ENCODE data around the gene HDAC7. TPM values are rescaled to one million over a fixed set of nuclear protein-coding genes. Genes with fewer than 3 reads are reported as not detected.
A peak's percentile ranks its signal among the peaks of the same experiment; 100 is the strongest.

Gene HDAC7
- total RNA-seq, 2 donors from 2014 or later, result 146 to 154 TPM

DNA sequence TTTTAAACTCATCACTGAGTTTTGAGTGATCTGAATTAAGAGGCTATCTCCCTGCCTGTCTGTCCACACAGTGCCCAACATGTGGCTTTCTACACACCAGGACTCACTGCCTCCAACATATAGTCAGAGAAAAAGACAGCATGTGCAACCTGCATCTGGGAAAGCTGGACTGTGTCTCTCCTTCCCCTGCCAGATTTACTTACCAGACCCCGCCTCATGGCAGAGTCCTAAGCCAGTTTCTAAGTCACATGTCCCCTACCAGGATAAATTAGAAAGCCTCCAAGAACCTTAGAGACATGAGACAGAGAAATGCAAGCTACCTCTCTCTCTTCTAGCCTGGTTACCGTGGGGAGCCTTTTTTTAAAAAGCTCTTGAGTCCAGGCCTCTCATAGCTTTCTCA lies 2.7 kb upstream of the HDAC7 start:
- no peak overlapping the region for H3K9ac ChIP-seq (ENCODE audit: extremely low read depth, low read length, poor library complexity, severe bottlenecking)
- H3K27ac Mint-ChIP-seq, result no peak overlapping the region
- peaks cover 7% of the 10 kb centered on the region for H3K36me3 ChIP-seq (ENCODE audit: control insufficient read depth, insufficient read depth, low read length)
- H3K27me3 Mint-ChIP-seq (ENCODE audit: insufficient read depth), result peaks cover 3% of the 10 kb centered on the region
- no peaks in the 10 kb centered on the region for H3K9me3 ChIP-seq (ENCODE audit: control insufficient read depth, low read length)
- peaks cover under 1% of the 10 kb centered on the region for H3K36me3 Mint-ChIP-seq (ENCODE audit: low read depth)
- no peak overlapping the region for H3K27ac ChIP-seq (ENCODE audit: low read depth, low read length)
- no peaks in the 10 kb centered on the region for H3K9me3 Mint-ChIP-seq
- H3K4me3 ChIP-seq (ENCODE audit: low read length), result no peak overlapping the region
- H3K4me1 ChIP-seq (ENCODE audit: control insufficient read depth, insufficient read depth, low read length), result peaks cover 9% of the 10 kb centered on the region
- no peak overlapping the region for H3K4me3 Mint-ChIP-seq
- no peak for TF ChIP-seq CTCF (conservative IDR thresholded peaks at IDR 0.05)
- H3K27me3 ChIP-seq (ENCODE audit: control insufficient read depth, insufficient read depth, low read length, poor library complexity, severe bottlenecking), result no peaks in the 10 kb centered on the region
- H3K4me1 Mint-ChIP-seq, result peaks cover 49% of the 10 kb centered on the region
- DNase-seq, result no peak
- WGBS, 2 experiments (ENCODE audit: insufficient coverage in 1 of 2, insufficient read length in 1 of 2), result 62 to 70% methylated on average over 2 of the region's 2 CpGs

DNA sequence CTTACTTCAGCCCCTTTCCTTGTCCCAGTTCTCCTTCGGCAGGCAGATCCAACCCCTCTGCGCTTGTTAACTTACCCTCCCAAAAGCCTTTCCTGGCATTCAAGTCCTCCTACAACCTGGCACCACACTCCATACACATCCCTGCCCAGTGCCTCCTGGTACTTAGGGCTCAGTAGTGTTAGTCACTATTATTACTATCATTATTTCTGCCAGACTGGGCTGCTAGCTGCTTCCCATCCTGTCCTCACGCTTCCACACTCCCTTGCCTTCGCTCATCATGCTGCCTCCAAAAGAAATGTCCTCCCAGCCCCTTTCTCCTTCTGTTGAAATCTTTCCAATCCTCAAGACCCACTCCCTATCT lies 1.6 kb upstream of the HDAC7 start:
- H3K36me3 Mint-ChIP-seq (ENCODE audit: low read depth), result peaks cover 4% of the 10 kb centered on the region
- peaks cover 3% of the 10 kb centered on the region for H3K27me3 Mint-ChIP-seq (ENCODE audit: insufficient read depth)
- H3K4me1 ChIP-seq (ENCODE audit: control insufficient read depth, insufficient read depth, low read length), result peaks cover 16% of the 10 kb centered on the region
- H3K27me3 ChIP-seq (ENCODE audit: control insufficient read depth, insufficient read depth, low read length, poor library complexity, severe bottlenecking), result no peaks in the 10 kb centered on the region
- peaks cover 58% of the 10 kb centered on the region for H3K4me1 Mint-ChIP-seq
- TF ChIP-seq CTCF (conservative IDR thresholded peaks at IDR 0.05), result no peak
- peak overlapping the region; percentile 82 for H3K4me3 ChIP-seq (ENCODE audit: low read length)
- no peaks in the 10 kb centered on the region for H3K9me3 Mint-ChIP-seq
- no peaks in the 10 kb centered on the region for H3K9me3 ChIP-seq (ENCODE audit: control insufficient read depth, low read length)
- no peak for DNase-seq
- WGBS, 2 experiments (ENCODE audit: insufficient coverage in 1 of 2, insufficient read length in 1 of 2), result 63 to 89% methylated on average over 1 to 4 of the region's 4 CpGs
- H3K9ac ChIP-seq (ENCODE audit: extremely low read depth, low read length, poor library complexity, severe bottlenecking), result peak overlapping the region; percentile 16
- peak overlapping the region; percentile 79 for H3K4me3 Mint-ChIP-seq
- peaks cover 10% of the 10 kb centered on the region for H3K36me3 ChIP-seq (ENCODE audit: control insufficient read depth, insufficient read depth, low read length)
- H3K27ac ChIP-seq (ENCODE audit: low read depth, low read length), result peak overlapping the region; percentile 96
- peak overlapping the region; percentile 100 for H3K27ac Mint-ChIP-seq

- Histone ChIP-seq H3K4me1 (ENCODE audit: control insufficient read depth, insufficient read depth, low read length) (peaks cover 19% of the 10 kb centered on the region), H3K9ac (ENCODE audit: extremely low read depth, low read length, poor library complexity, severe bottlenecking) (peak overlapping the region; percentile 93), H3K27ac (ENCODE audit: low read depth, low read length) (peak overlapping the region; percentile 96), H3K36me3 (ENCODE audit: control insufficient read depth, insufficient read depth, low read length) (peaks cover 10% of the 10 kb centered on the region), H3K9me3 (ENCODE audit: control insufficient read depth, low read length) (no peaks in the 10 kb centered on the region), H3K4me3 (ENCODE audit: low read length) (peak overlapping the region; percentile 82), H3K27me3 (ENCODE audit: control insufficient read depth, insufficient read depth, low read length, poor library complexity, severe bottlenecking) (no peaks in the 10 kb centered on the region)
- peaks cover 61% of the 10 kb centered on the region for H3K4me1 Mint-ChIP-seq
- H3K9me3 Mint-ChIP-seq, result no peaks in the 10 kb centered on the region
- peak overlapping the region; percentile 79 for H3K4me3 Mint-ChIP-seq
- TF ChIP-seq CTCF (conservative IDR thresholded peaks at IDR 0.05), result no peak
- H3K27ac Mint-ChIP-seq, result peak overlapping the region; percentile 100
- peaks cover 3% of the 10 kb centered on the region for H3K27me3 Mint-ChIP-seq (ENCODE audit: insufficient read depth)
- 43 to 53% methylated on average over 10 to 17 of the region's 17 CpGs for WGBS, 2 experiments (ENCODE audit: insufficient coverage in 1 of 2, insufficient read length in 1 of 2)
- DNase-seq, result peak; percentile 95
- H3K36me3 Mint-ChIP-seq (ENCODE audit: low read depth), result peaks cover 7% of the 10 kb centered on the region
These were observed 1.1 kb upstream of the HDAC7 start for GRCh38 chr12:47820631-47821345.

All from endodermal cell (in vitro differentiated cells).